ENCODE results near the gene RNF7.

Gene RNF7

DNA sequence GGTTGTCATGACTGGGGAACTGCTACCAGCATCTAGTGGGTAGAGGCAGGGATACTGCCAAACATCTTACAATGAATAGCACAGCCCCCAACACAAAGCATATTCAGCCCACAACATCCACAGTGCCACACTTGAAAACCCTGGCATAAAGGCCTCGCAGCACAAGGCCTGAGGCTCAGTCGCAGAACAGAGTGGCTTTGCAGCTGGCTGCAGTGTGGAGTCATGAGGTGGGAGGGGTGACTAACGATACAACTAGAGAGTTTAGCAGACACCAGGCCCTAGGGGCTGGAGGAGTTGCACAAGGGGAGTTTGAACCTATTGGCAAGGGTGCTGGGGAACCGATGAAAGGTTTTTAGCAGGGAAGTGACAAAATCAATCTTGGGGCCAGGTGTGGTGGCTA is 57.2 kb downstream of the RNF7 start:
- peak overlapping the region in 6 of 11 experiments; percentile 81 to 91 (median 86); a peak in 10 of 22 replicates for H3K9ac ChIP-seq
- no peaks in the 10 kb centered on the region for H4K20me1 ChIP-seq
- no peaks in the 10 kb centered on the region for H3K36me3 ChIP-seq
- peaks cover 44 to 64% (median 58%) of the 10 kb centered on the region in 10 experiments for H3K4me1 ChIP-seq
- H3K27me3 ChIP-seq: no peaks in the 10 kb centered on the region
- H3K27ac ChIP-seq: peak overlapping the region in 6 of 11 experiments; percentile 91 to 99 (median 94); a peak in 12 of 22 replicates
- TF ChIP-seq Cebpa-rat (IDR thresholded peaks at IDR 0.05): peak in 4 of 11 experiments; percentile 44 to 79 (median 68); a peak in 7 of 22 replicates
- no peaks in the 10 kb centered on the region for H3K9me3 ChIP-seq (replicated peaks in 1 of 11)
- no peak overlapping the region; a peak in 1 of 20 replicates for H3K4me3 ChIP-seq
- peak overlapping the region; percentile 84 to 96 (median 92) for H3K4me2 ChIP-seq

GRCh38 chr3:141795741-141796080 is 57.6 kb downstream of the RNF7 start:
- TF ChIP-seq Cebpa-rat (IDR thresholded peaks at IDR 0.05): no peak
- Histone ChIP-seq H4K20me1 (no peaks in the 10 kb centered on the region), H3K9me3 (replicated peaks in 1 of 11) (peaks cover 0 to 2% (median 0%) of the 10 kb centered on the region in 11 experiments; a peak in 7 of 22 replicates), H3K4me3 (peak overlapping the region in 1 of 10 experiments; percentile 55; a peak in 3 of 20 replicates), H3K9ac (peak overlapping the region in 8 of 11 experiments; percentile 81 to 91 (median 86); a peak in 12 of 22 replicates), H3K27me3 (no peaks in the 10 kb centered on the region), H3K36me3 (no peaks in the 10 kb centered on the region), H3K4me1 (peaks cover 44 to 64% (median 58%) of the 10 kb centered on the region in 10 experiments), H3K4me2 (peak overlapping the region; percentile 84 to 96 (median 92)), H3K27ac (peak overlapping the region in 9 of 11 experiments; percentile 88 to 99 (median 93); a peak in 17 of 22 replicates)

DNA sequence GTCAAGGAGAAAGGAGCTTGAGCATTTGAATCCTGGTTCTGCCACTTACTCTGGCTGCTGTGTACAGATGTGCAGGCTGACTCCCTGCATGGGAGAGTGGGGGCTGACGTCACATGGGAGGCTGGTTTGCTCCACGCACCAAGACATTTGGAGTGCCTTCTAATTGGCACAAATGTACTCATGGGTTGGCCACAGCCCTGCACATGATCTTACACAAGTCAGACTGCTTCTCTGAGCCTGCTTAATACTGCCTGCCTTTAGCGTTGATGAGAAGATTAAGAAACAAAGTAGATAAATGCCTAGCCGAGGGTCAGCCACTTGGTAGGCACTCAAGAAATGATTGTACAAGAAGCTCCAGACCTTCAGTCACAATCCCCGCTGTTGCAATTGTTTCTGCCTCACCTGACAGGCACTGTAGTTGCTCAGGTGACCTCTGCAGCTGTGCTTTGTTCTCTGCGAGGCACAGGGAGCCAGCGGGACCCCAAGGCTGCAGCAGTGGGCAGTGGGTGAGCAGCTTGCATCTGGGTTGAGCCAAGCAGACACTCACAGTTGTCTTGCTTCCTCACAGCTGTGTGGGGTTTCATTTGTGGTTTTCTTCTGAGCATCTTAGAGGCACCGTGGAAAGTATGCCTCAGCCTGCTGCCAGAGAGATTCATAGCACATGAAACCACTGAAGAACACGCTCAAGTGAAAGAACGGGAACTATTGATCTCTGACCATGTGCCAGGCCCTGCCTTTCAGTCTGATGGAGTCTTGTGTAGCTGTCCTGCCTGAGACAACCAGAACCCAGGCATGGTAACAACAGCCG is 58.2 kb downstream of the RNF7 start:
- no peaks in the 10 kb centered on the region for H3K36me3 ChIP-seq
- H3K4me2 ChIP-seq: peak overlapping the region; percentile 84 to 96 (median 92)
- H3K27ac ChIP-seq: peak overlapping the region; percentile 84 to 99 (median 91)
- H3K4me1 ChIP-seq: peaks cover 44 to 64% (median 58%) of the 10 kb centered on the region in 10 experiments
- H3K9ac ChIP-seq: peak overlapping the region; percentile 81 to 91 (median 86)
- H3K4me3 ChIP-seq: peak overlapping the region in 9 of 10 experiments; percentile 40 to 67 (median 55); a peak in 13 of 20 replicates
- H3K9me3 ChIP-seq (replicated peaks in 1 of 11): peaks cover 0 to 8% (median 2%) of the 10 kb centered on the region in 11 experiments; a peak in 7 of 22 replicates
- H4K20me1 ChIP-seq: no peaks in the 10 kb centered on the region
- H3K27me3 ChIP-seq: no peaks in the 10 kb centered on the region
- TF ChIP-seq Cebpa-rat (IDR thresholded peaks at IDR 0.05): peak in 4 of 11 experiments; percentile 14 to 57 (median 26); a peak in 3 of 22 replicates
